HG02623 (cell line): ENCODE measurements around the gene CCT6B.

Source experiments
- ATAC-seq: cut with Tn5 transposase; IDR thresholded peaks from one replicate; pipeline ENCODE4 v1.9.1; 2021; ENCODE audit warnings: moderate library complexity; ENCODE audit not compliant: unreplicated experiment

CCT6B gene

GRCh38 chr17:34892461-34893249 lies 68.6 kb downstream of the CCT6B start:
- no peak for ATAC-seq

- no peak for ATAC-seq
Measured at GRCh38 chr17:34886831-34887230, 74.4 kb downstream of the CCT6B start.

GRCh38 chr17:34885076-34885475 lies 76.2 kb downstream of the CCT6B start:
- ATAC-seq = no peak

DNA sequence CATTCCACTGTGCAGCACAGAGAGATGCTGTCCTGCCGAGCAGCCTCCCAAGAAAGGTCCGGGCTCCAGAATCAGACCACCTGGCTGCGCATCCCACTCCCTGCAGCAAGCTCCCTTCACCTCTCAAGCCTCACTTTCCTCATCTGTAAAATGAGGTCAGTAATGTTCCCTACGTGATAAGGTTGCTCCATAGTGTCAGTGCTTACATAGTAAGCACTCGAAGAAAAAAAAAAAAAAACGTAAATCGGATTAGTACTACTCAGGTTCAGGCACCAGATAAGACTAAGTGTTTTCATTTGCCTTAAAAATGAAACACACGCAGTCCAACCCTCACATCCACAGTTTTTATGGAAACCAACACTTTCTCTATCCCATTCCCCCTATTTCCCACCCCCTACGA lies 76.7 kb downstream of the CCT6B start:
- ATAC-seq = no peak

DNA sequence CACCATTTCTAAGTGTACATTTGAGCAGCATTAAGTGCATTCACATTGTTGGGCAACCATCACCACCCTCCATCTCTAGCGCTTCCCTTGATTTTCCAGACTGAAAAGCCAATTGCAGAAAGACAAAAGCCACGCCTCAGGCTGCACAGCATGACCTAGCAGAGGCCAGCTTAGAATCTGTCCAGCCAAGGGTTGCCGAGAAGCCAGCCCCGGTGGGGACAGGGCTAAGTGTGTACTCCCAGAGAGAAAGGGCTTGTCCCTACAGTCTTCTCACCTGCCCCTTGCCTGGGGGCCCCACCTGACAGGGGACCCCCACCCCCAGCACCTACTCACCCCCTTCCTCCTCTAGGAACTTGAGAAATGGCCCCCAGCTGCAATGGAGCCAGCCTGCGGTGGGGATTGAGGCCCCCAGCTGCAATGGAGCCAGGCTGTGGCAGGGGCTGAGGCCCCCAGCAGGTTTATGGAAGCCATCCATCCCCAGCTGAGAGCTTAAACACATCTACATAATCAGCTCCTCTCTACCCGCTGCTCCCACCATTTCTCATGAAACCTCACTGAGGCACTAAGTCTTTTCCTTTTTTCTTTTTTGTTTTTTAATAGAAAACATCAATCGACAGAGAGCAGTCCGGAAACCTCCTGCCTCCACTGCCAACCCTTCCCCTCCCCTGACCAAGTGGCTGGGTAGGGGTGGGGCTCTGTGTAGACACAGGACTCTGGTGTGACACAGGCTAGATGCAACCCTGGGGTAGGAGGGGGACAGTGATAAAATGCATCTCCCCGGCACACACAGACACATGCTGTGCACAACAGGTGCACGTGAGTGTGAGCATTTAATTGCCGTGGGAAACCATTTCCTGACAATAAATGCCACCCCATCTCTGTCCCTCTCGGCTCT lies 77.9 kb downstream of the CCT6B start:
- no peak for ATAC-seq

GRCh38 chr17:34879146-34879545 lies 82.1 kb downstream of the CCT6B start:
- no peak for ATAC-seq
